HepG2 (cell line): ENCODE data around the gene KCNJ14. TPM values are rescaled to one million over a fixed set of nuclear protein-coding genes. Genes with fewer than 3 reads are reported as not detected.

Experiments
- CBFB ChIP-seq: sonication (generic); formaldehyde crosslinking; IDR thresholded peaks from 2 replicates; pipeline ENCODE4 v1.4.0; 2020; ENCODE audit warnings: missing genetic modification reagents
- FOSL2 ChIP-seq: sonication (generic); formaldehyde crosslinking; IDR thresholded peaks from 2 replicates; pipeline ENCODE4 v1.4.0; 2020; ENCODE audit warnings: missing genetic modification reagents
- IRX3 ChIP-seq: sonication (generic); formaldehyde crosslinking; IDR thresholded peaks from 2 replicates; pipeline ENCODE4 v1.8.1; 2023; ENCODE audit warnings: mild to moderate bottlenecking, low read depth, missing genetic modification reagents, borderline replicate concordance
- KDM3A ChIP-seq: IDR thresholded peaks from 2 replicates; pipeline ENCODE4 v1.6.1; 2018; ENCODE audit warnings: low read depth, missing compliant biosample characterization
- MIER3 ChIP-seq: IDR thresholded peaks from 2 replicates; pipeline ENCODE4 v1.6.1; 2016; ENCODE audit warnings: missing compliant biosample characterization, borderline replicate concordance
- RXRA ChIP-seq: sonication (generic); formaldehyde crosslinking; IDR thresholded peaks from 2 replicates; pipeline ENCODE4 v1.5.1; 2020; ENCODE audit warnings: missing genetic modification reagents
- SALL2 ChIP-seq: sonication (generic); formaldehyde crosslinking; IDR thresholded peaks from 2 replicates; pipeline ENCODE4 v1.8.1; 2023; ENCODE audit warnings: mild to moderate bottlenecking, missing genetic modification reagents, inconsistent platforms
- SNAI1 ChIP-seq: sonication (generic); formaldehyde crosslinking; IDR thresholded peaks from 2 replicates; pipeline ENCODE4 v1.5.0; 2020; ENCODE audit warnings: mild to moderate bottlenecking, missing genetic modification reagents, borderline replicate concordance
- ZBTB7B ChIP-seq: sonication (generic); formaldehyde crosslinking; IDR thresholded peaks from 2 replicates; pipeline ENCODE4 v1.4.0; 2020; ENCODE audit warnings: missing genetic modification reagents
- ZFY ChIP-seq: sonication (generic); formaldehyde crosslinking; IDR thresholded peaks from 2 replicates; pipeline ENCODE4 v1.4.0; 2020; ENCODE audit warnings: missing genetic modification reagents
- ZNF260 ChIP-seq: sonication (generic); formaldehyde crosslinking; IDR thresholded peaks from 2 replicates; pipeline ENCODE4 v1.4.0; 2020; ENCODE audit warnings: missing genetic modification reagents, low read depth, mild to moderate bottlenecking, borderline replicate concordance
- ZNF589 ChIP-seq: sonication (generic); formaldehyde crosslinking; conservative IDR thresholded peaks from 2 replicates; pipeline ENCODE4 v1.8.0; 2022; ENCODE audit warnings: mild to moderate bottlenecking, moderate library complexity, missing genetic modification reagents
- ZNF709 ChIP-seq: sonication (generic); formaldehyde crosslinking; IDR thresholded peaks from 2 replicates; pipeline ENCODE4 v1.5.0; 2020; ENCODE audit warnings: mild to moderate bottlenecking, missing genetic modification reagents
- ZNF761 ChIP-seq: sonication (generic); formaldehyde crosslinking; conservative IDR thresholded peaks from 2 replicates; pipeline ENCODE4 v1.4.0; 2020; ENCODE audit warnings: mild to moderate bottlenecking, missing genetic modification reagents
- ZNF879 ChIP-seq: sonication (generic); formaldehyde crosslinking; IDR thresholded peaks from 2 replicates; pipeline ENCODE4 v1.8.1; 2023; ENCODE audit warnings: missing genetic modification reagents
- polyA plus RNA-seq, 8 experiments: library from polyadenylated mRNA; depleted of rRNA in 3 of 8; stranded (reverse) in 7 of 8; unstranded in 1 of 8; fragments of >200 nt; fragmentation: Illumina TruSeq in 4 of 8; extraction: Trizol in 4 of 8; gene quantifications; 2 replicates each; pipeline versions ENCODE4 v1.2.1 to v1.2.3, GENCODE V29; 2011 to 2016; ENCODE audit warnings: low read depth in 4 of 8, missing spikeins in 1 of 8, mixed read lengths in 1 of 8; ENCODE audit not compliant: insufficient read depth in 1 of 8
- total RNA-seq, 5 experiments: library from RNA; depleted of rRNA; stranded (reverse); fragments of >200 nt; fragmentation: Illumina TruSeq; extraction: Trizol; gene quantifications; 2 replicates each; pipeline ENCODE4 v1.2.3, GENCODE V29; 2016; ENCODE audit warnings: low read depth in 1 of 5
- TF ChIP-seq, protein P1 (sequence below): sonication (generic); formaldehyde crosslinking; IDR thresholded peaks from 2 replicates; pipeline ENCODE4 v1.8.0; 2022; ENCODE audit warnings: mild to moderate bottlenecking, missing genetic modification reagents; ENCODE audit not compliant: insufficient replicate concordance
- TF ChIP-seq, protein P2 (sequence below): sonication (generic); formaldehyde crosslinking; conservative IDR thresholded peaks from 2 replicates; pipeline ENCODE4 v1.8.0; 2022; ENCODE audit warnings: mild to moderate bottlenecking, moderate library complexity, missing genetic modification reagents
- TF ChIP-seq, protein P3 (sequence below): sonication (generic); formaldehyde crosslinking; IDR thresholded peaks from 2 replicates; pipeline ENCODE4 v1.4.0; 2020; ENCODE audit warnings: missing genetic modification reagents, mild to moderate bottlenecking, borderline replicate concordance

The KCNJ14 gene
- total and polyA plus RNA-seq, 2 of the 13 experiments (the other 11 are each of a cell fraction or from before 2014, with no cell fraction given): 0.20 to 0.51 TPM

DNA sequence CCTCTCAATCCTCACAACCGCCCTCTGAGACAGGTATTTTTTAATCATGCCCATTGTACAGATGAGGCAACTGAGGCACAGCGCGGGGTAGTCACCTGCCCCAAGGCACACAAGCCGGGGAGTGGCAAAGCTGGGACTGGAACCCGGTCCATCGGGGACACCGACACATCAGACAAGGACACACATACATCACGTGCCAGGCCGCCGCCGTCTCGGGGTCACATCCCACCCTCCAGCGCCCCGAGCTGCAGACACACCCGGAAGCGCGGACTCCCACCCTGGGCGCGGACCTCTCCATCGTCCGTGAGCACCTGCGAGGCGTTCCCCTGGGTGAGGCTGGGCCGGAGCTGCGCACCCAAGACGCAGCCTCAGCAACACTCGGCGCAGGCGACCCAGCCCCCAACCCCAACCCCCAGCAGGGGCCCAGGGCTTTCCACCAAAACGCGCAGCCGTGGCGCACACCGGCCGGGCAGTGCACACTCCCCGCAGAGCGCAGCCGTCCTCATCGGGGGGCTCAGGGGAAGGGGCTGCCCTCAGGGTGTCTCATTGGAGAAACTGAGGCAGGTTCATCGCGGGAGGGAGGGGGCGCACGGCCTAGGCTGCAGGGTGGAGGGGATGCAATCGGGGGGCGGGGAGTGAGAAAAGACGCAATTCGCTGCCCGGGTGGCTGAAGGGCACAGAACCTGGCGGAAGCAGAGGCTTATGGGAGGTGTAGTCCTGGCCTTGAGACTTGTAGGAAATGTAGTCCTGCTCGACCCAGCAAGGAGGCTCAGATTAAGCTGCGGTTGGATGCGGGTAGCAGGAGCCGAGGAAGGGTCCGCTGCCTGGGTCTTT lies 58.1 kb downstream of the KCNJ14 start (continued):
- TF ChIP-seq, protein P1, sequence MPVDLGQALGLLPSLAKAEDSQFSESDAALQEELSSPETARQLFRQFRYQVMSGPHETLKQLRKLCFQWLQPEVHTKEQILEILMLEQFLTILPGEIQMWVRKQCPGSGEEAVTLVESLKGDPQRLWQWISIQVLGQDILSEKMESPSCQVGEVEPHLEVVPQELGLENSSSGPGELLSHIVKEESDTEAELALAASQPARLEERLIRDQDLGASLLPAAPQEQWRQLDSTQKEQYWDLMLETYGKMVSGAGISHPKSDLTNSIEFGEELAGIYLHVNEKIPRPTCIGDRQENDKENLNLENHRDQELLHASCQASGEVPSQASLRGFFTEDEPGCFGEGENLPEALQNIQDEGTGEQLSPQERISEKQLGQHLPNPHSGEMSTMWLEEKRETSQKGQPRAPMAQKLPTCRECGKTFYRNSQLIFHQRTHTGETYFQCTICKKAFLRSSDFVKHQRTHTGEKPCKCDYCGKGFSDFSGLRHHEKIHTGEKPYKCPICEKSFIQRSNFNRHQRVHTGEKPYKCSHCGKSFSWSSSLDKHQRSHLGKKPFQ: peak; percentile 11
- peak; percentile 48; the same call in 1 of the 2 replicates for TF ChIP-seq KDM3A
- peak; percentile 58; the same call in 1 of the 2 replicates for TF ChIP-seq ZNF709 (CRISPR knock-in tag)
- TF ChIP-seq MIER3 (CRISPR knock-in tag): no peak
- TF ChIP-seq ZFY (CRISPR knock-in tag): peak; percentile 54
- TF ChIP-seq ZNF589 (CRISPR knock-in tag): 0 out of 2 replicates have a peak, but pooled peaks have one; percentile 22
- TF ChIP-seq, protein P2, sequence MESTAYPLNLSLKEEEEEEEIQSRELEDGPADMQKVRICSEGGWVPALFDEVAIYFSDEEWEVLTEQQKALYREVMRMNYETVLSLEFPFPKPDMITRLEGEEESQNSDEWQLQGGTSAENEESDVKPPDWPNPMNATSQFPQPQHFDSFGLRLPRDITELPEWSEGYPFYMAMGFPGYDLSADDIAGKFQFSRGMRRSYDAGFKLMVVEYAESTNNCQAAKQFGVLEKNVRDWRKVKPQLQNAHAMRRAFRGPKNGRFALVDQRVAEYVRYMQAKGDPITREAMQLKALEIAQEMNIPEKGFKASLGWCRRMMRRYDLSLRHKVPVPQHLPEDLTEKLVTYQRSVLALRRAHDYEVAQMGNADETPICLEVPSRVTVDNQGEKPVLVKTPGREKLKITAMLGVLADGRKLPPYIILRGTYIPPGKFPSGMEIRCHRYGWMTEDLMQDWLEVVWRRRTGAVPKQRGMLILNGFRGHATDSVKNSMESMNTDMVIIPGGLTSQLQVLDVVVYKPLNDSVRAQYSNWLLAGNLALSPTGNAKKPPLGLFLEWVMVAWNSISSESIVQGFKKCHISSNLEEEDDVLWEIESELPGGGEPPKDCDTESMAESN: peak; percentile 71; the same call in 1 of the 2 replicates
- TF ChIP-seq RXRA (CRISPR knock-in tag): 0 out of 2 replicates have a peak, but pooled peaks have one; percentile 9
- TF ChIP-seq, protein P3, sequence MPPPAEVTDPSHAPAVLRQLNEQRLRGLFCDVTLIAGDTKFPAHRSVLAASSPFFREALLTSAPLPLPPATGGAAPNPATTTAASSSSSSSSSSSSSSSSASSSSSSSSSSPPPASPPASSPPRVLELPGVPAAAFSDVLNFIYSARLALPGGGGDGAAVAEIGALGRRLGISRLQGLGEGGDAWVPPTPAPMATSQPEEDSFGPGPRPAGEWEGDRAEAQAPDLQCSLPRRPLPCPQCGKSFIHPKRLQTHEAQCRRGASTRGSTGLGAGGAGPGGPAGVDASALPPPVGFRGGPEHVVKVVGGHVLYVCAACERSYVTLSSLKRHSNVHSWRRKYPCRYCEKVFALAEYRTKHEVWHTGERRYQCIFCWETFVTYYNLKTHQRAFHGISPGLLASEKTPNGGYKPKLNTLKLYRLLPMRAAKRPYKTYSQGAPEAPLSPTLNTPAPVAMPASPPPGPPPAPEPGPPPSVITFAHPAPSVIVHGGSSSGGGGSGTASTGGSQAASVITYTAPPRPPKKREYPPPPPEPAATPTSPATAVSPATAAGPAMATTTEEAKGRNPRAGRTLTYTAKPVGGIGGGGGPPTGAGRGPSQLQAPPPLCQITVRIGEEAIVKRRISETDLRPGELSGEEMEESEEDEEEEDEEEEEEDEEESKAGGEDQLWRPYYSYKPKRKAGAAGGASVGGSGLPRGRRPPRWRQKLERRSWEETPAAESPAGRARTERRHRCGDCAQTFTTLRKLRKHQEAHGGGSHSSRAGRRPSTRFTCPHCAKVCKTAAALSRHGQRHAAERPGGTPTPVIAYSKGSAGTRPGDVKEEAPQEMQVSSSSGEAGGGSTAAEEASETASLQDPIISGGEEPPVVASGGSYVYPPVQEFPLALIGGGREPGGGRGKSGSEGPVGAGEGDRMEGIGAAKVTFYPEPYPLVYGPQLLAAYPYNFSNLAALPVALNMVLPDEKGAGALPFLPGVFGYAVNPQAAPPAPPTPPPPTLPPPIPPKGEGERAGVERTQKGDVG (CRISPR knock-in tag): peak; percentile 16; the same call in 1 of the 2 replicates
- TF ChIP-seq ZNF260 (CRISPR knock-in tag): no peak
- 0 out of 2 replicates have a peak, but pooled peaks have one; percentile 33 for TF ChIP-seq ZNF761
- TF ChIP-seq IRX3 (CRISPR knock-in tag): no peak
- TF ChIP-seq SALL2 (CRISPR knock-in tag): 0 out of 2 replicates have a peak, but pooled peaks have one; percentile 23
- no peak for TF ChIP-seq SNAI1 (CRISPR knock-in tag)
- TF ChIP-seq ZNF879 (CRISPR knock-in tag): no peak
- TF ChIP-seq FOSL2 (CRISPR knock-in tag): peak; percentile 5; the same call in 1 of the 2 replicates
- TF ChIP-seq CBFB (CRISPR knock-in tag): peak; percentile 52; the same call in 1 of the 2 replicates
- 0 out of 2 replicates have a peak, but pooled peaks have one; percentile 25 for TF ChIP-seq ZBTB7B (CRISPR knock-in tag)
- TF ChIP-seq, all 625 proteins: peak for 108
